ENCODE measurements around the gene SLC6A8.
A peak's percentile ranks its signal among the peaks of the same experiment; 100 is the strongest.

SLC6A8 gene

DNA sequence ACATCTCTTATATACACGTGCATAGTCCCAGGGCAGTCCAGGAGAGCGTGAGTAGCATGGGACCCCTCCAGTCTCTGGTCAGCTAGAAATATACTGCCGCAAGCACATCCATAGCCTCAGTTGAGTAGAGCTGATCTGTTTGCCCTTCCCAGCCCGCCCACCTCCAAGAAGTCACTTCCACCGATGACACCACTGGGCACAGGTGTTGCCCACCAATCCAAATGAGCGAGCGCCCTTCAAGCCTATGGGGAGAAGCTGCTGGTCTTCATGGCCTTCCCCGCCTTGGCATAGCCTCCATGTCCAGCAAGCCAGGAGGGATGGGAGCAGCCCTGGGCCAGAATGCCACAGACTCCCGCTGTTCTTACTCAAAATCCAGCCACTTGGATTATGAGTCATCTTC is 30.6 kb upstream of the SLC6A8 start:
- Histone ChIP-seq H3K36me3 (ENCODE audit: insufficient read depth, low read length) (no peaks in the 10 kb centered on the region), H3K9ac (ENCODE audit: low read depth, low read length) (no peak overlapping the region), H3K9me3 (ENCODE audit: control insufficient read depth, insufficient read depth, low read length) (peaks cover 7% of the 10 kb centered on the region; the same call in 1 of the 2 replicates), H3K4me1 (ENCODE audit: insufficient read depth, low read length) (no peaks in the 10 kb centered on the region)

DNA sequence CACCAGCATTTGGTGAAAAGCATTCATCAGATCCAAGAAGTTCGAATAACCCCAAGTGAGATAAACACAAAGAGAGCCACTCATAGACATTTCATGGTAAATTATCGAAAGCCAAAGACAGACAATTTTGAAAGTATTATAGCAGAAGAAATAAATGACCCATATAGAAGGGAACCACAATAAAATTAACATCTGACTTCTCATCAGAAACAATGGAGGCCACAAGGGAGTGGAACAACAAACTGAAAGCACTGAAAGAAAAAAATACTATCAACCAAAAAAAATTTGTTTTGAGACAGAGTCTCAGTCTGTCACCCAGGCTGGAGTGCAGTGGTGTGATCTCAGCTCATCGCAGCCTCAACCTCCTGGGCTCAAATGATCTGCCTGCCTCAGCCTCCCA is 28.5 kb upstream of the SLC6A8 start:
- no peak overlapping the region for H3K9ac ChIP-seq (ENCODE audit: low read depth, low read length)
- H3K9me3 ChIP-seq (ENCODE audit: control insufficient read depth, insufficient read depth, low read length) = peaks cover 7% of the 10 kb centered on the region; the same call in 1 of the 2 replicates
- H3K36me3 ChIP-seq (ENCODE audit: insufficient read depth, low read length) = no peaks in the 10 kb centered on the region
- no peaks in the 10 kb centered on the region for H3K4me1 ChIP-seq (ENCODE audit: insufficient read depth, low read length)

DNA sequence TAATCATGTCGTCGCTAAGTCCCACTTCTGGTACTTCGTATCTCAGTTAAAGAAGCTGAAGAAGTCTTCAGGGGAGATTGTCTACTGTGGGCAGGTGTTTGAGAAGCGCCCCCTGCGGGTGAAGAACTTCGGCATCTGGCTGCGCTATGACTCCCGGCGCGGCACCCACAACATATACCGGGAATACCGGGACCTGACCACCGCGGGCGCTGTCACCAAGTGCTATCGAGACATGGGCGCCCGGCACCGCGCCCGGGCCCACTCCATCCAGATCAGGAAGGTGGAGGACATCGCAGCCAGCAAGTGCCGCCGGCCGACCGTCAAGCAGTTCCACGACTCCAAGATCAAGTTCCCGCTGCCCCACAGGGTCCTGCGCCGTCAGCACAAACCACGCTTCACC is 25.5 kb upstream of the SLC6A8 start:
- H3K36me3 ChIP-seq (ENCODE audit: insufficient read depth, low read length) = no peaks in the 10 kb centered on the region
- H3K9ac ChIP-seq (ENCODE audit: low read depth, low read length) = peak overlapping the region; percentile 12; the same call in 1 of the 2 replicates
- H3K9me3 ChIP-seq (ENCODE audit: control insufficient read depth, insufficient read depth, low read length) = peaks cover 7% of the 10 kb centered on the region; the same call in 1 of the 2 replicates
- no peaks in the 10 kb centered on the region for H3K4me1 ChIP-seq (ENCODE audit: insufficient read depth, low read length)

DNA sequence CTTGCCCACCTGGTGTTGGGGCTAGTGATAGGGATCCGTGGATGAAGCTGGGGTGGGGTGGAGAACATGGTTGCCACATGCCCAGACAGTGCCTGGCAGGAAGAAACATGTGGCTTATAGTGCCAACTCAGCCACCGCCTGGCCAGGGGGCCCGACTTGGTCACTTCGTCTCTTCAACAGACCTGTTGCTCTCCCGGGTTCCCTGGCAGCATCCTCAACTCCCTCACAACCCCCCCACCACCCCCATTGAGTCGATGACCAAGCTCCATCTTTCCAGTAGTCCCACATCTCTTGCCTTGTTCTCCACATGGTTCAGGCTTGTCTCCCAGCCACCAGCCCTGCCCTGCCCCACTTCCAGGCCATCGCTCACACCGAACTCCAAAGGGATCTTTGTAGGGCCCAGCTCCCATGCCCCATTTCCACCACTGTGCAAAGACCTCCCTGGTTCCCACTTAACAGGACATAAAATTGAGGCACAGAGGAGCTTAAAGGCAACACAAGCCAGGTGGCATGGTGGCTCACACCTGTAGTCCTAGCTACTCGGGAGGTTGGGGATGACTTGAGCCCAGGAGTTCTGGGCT is 21.9 kb upstream of the SLC6A8 start:
- no peaks in the 10 kb centered on the region; the same call in 1 of the 2 replicates for H3K4me1 ChIP-seq (ENCODE audit: insufficient read depth, low read length)
- H3K9me3 ChIP-seq (ENCODE audit: control insufficient read depth, insufficient read depth, low read length) = peaks cover 4% of the 10 kb centered on the region; the same call in 1 of the 2 replicates
- no peak overlapping the region for H3K9ac ChIP-seq (ENCODE audit: low read depth, low read length)

DNA sequence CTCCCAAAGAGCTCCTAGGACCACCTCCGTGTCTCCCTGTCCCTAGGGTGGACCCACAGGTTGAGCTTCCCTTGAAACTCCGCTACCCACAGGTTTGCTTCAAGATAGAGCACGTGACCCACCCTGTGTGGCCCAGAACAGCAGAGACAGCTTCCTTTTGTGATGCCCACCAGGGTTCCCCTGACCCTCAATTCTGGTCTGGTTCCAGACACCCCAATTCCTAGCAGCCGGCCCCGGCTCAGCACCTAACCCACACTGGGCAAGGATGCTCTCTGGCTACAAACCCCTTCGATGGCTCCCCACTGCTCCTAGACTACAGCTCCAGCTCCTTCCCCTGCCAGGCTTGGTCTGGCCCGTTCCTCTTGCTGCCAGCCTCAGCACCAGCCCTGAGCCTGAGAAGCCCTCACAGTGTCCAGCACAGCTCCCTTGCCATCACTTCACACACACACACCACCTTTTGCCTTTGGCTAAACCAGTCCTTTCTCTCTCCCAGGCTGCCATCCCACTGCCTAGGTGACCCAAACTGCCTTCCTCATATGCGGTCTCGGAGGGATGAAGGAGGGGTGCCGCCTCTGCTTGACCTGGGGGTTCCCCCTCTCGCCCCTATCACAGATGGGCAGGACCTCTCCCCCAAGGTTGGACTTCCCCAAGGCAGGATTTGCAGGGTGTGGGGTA is 20.3 kb upstream of the SLC6A8 start:
- H3K36me3 ChIP-seq (ENCODE audit: insufficient read depth, low read length) = no peaks in the 10 kb centered on the region
- no peaks in the 10 kb centered on the region; the same call in 1 of the 2 replicates for H3K4me1 ChIP-seq (ENCODE audit: insufficient read depth, low read length)
- peak overlapping the region; percentile 59; the same call in 1 of the 2 replicates for H3K9ac ChIP-seq (ENCODE audit: low read depth, low read length)
- no peaks in the 10 kb centered on the region for H3K9me3 ChIP-seq (ENCODE audit: control insufficient read depth, insufficient read depth, low read length)

More for the DNA sequence above, 21.9 kb upstream of the SLC6A8 start:
- no peaks in the 10 kb centered on the region for H3K36me3 ChIP-seq (ENCODE audit: insufficient read depth, low read length)

DNA sequence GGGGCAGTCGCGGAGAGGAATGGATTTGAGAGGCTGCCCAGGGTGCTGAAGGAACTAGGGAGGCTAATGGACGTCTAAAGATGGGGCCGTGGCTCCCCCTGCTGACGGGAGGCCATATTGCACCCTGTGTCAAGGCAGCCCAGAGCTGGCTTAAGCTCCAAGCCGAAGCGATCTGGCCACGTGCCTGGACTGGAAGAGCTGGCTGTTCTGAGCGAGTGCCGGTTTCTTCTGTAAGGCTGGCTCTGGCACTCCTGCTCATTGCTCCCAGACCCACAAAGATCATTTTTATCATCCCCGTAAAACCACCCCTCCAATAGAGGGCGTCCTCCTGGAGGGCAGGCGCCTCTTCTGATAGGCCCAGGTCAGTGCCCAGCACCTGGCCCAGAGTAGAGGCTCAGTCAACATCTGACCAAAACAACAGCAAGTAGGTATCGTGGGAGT is 19.8 kb upstream of the SLC6A8 start:
- Histone ChIP-seq H3K9me3 (ENCODE audit: control insufficient read depth, insufficient read depth, low read length) (no peaks in the 10 kb centered on the region), H3K9ac (ENCODE audit: low read depth, low read length) (peak overlapping the region; percentile 59; the same call in 1 of the 2 replicates), H3K4me1 (ENCODE audit: insufficient read depth, low read length) (no peaks in the 10 kb centered on the region; the same call in 1 of the 2 replicates), H3K36me3 (ENCODE audit: insufficient read depth, low read length) (no peaks in the 10 kb centered on the region)

DNA sequence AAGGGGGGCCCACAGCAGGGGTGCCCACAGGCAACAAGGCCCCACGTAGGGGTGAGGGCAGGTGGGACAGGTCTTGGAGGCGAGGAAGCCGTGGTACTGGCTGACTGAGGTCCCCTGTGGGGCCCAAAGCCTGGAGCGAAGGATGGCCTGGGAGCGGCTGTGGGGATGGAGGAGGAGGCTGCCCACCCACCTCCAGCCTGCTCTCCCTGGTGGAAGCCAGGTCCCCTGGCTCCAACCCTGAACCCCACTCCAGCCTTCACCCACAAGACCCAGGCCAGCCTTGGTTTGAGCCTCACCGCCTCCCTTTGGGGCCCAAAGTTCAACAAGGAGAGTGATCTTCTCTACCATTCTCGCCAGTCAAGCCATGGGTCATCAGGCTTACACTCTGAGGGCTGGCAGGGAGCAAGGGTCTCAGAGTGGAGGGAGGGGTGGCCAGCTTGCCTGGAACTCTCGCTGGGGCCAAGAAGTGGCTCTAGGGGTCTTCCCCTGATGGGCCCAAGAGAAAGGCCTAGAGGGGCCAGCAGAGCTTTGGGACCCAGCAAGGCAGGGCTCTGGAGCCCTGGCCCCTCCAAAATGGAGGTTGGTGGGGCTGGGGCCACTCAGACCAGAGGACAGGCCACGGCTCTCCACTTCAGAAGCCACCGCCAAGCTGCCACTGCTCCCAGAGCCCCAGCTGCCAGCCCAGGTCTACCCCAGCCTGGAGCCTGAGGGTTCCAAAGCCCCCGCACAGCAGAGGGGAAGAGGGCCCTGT is 19.1 kb upstream of the SLC6A8 start:
- Histone ChIP-seq H3K9me3 (ENCODE audit: control insufficient read depth, insufficient read depth, low read length) (no peaks in the 10 kb centered on the region), H3K9ac (ENCODE audit: low read depth, low read length) (no peak overlapping the region), H3K4me1 (ENCODE audit: insufficient read depth, low read length) (no peaks in the 10 kb centered on the region; the same call in 1 of the 2 replicates), H3K36me3 (ENCODE audit: insufficient read depth, low read length) (no peaks in the 10 kb centered on the region)

DNA sequence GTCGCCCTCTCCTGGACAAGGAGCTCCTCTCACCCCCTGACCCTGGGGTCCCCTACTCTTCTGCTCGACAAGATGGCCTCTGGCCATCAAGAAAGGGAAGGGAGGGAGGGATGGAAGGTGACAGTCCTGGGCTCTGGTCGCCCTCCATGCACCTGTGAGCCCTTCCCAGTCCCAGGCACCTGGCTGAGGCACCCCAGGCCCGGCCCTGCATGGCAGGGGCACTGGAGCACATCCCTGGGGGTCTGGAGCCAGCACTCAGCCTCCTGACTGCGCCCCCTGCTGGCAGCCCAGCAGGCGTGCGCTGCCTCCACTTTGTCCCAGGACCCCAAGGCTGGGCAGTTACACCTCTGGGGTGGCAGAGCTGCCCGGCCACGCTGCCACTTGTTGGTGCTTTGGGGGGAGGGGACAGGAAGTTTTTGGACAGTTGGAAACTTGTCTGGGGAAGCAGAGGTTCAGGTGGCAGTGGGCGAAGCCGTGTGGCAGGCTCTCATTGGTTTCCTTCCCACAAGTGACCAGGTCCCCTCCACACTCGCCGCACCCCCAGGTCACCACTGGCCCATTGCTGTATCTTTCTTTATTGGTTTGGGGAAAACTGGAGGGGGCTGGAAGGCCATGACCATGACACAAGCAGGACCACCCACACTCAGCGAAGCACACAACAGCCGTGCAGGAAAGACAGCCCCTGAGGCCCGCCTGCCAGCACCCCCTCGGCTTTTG is 18.4 kb upstream of the SLC6A8 start:
- H3K4me1 ChIP-seq (ENCODE audit: insufficient read depth, low read length) = no peaks in the 10 kb centered on the region; the same call in 1 of the 2 replicates
- no peaks in the 10 kb centered on the region for H3K9me3 ChIP-seq (ENCODE audit: control insufficient read depth, insufficient read depth, low read length)
- no peak overlapping the region for H3K9ac ChIP-seq (ENCODE audit: low read depth, low read length)
- no peaks in the 10 kb centered on the region for H3K36me3 ChIP-seq (ENCODE audit: insufficient read depth, low read length)

DNA sequence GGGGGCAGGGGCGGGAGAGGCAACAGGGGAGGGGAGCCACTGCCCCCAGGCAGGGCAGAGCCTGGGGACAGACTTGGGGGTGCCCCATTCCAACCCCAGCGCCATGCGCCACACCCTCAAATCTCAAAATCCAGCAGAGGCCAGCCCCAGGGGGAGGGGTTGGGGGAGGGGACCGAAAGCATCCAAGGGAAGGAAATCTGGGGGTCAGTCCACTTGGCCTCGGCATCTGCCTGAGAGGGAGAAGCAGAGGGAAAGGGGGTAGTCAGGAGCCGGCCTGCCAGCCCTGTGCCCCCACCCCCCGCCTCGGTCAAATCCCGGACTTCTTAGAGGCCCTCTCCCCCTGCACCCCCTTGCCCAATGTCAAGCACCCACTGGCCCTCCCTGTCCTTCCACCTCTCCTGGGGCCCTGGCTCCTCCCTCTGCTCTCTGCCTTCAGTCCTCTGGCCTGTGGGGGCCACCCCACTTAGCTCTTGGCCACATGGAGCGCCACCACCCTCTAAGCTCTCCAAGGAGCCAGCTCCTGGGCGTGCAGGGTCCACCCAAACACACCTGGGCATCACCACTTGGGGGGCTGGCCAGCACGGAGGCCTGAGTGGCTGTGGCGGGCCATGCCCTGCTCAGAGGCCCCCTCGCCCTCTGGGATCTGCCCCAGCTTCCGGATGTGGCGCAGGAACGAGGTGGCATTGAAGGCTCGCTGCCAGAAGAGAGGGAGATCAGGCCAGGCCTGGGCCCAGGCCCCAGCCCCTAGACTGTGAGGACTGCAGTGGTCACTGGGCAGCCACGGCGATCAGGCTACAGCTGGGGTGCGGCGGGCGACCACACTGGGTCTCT is 17.6 kb upstream of the SLC6A8 start:
- Histone ChIP-seq H3K9me3 (ENCODE audit: control insufficient read depth, insufficient read depth, low read length) (no peaks in the 10 kb centered on the region), H3K4me1 (ENCODE audit: insufficient read depth, low read length) (no peaks in the 10 kb centered on the region; the same call in 1 of the 2 replicates), H3K9ac (ENCODE audit: low read depth, low read length) (no peak overlapping the region), H3K36me3 (ENCODE audit: insufficient read depth, low read length) (no peaks in the 10 kb centered on the region)

DNA sequence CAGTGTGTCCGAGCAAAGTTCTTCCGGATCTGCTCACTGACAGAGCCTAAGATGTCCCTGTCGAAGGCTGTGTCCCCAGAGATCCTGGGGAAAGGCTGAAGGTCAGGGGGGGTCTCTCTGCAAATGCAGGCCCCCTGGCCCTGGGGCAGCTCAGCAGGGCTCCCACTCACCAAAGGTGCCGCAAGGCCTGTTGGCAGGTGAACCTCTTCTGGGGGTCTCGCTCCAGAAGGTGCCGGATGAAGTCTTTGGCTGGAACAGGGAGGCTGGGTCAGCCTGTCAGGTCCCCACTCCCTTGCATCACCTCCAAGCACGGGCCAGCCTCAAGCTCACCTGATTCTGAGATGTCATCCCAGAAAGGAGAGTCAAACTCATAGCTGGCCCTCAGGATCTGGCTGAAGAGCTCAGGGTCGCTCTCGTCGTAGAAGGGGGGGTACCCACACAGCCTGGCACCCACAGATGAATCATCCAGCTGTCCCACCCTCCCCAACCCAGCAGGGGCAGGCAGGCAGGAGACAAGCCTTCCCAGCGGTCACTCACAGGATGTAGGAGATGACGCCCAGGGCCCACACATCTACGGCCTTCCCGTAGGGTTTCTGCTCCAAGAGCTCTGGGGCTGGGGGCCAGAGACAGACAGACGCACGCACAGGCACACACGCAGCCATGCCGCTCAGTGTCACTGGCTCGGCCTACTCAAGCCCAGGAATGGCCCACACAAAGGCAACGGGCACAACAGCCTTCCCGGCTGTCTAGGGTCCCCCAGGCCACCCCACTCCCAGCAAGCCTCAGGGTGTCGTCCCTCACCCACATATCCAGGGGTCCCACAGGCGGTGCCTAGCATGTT is 16.8 kb upstream of the SLC6A8 start:
- Histone ChIP-seq H3K4me1 (ENCODE audit: insufficient read depth, low read length) (no peaks in the 10 kb centered on the region; the same call in 1 of the 2 replicates), H3K9ac (ENCODE audit: low read depth, low read length) (no peak overlapping the region), H3K9me3 (ENCODE audit: control insufficient read depth, insufficient read depth, low read length) (no peaks in the 10 kb centered on the region), H3K36me3 (ENCODE audit: insufficient read depth, low read length) (no peaks in the 10 kb centered on the region)

DNA sequence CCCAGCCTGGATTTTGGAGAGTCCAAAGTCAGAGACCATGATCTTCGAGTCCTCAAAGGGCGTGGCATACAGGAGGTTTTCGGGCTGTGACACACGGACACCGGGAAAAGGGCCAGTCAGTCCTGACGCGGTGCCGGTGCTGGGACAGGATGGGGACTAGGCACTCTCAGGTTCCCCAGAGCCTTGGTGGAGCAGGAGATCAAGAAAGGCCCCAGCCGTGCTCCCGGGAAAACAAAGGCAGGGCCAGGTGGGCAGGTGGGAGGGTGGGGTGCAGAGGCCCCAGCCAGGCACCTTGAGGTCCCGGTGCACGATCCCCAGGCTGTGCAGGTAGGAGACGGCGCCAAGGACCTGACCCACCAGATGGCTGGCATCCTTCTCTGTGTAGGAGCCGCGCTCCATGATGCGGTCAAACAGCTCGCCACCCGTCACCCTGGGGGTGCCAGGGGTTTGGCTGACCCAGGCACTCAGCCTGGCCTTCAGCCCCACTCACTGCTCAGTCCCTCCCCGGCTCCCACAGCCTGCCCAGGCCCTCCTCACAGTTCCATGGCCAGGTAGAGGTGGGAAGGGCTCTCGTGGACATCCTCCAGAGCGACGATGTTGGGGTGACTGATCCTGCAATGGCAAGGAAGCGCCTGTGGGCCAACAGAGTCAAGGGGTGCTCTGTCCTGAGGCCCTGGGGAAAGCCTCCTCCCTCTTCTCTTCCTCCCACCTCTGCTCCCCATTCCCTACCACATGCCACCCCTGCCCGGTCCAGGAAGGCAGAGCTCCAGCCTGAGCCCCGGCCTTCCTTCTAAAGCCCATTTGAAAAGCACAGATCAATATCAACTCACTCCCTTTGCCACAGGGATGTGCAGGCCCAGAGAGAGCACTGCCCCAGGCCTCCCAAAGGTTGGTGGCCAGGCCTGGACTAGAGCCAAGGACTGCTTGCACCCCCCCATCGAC is 15.9 kb upstream of the SLC6A8 start:
- H3K9ac ChIP-seq (ENCODE audit: low read depth, low read length) = no peak overlapping the region
- H3K36me3 ChIP-seq (ENCODE audit: insufficient read depth, low read length) = no peaks in the 10 kb centered on the region
- H3K9me3 ChIP-seq (ENCODE audit: control insufficient read depth, insufficient read depth, low read length) = no peaks in the 10 kb centered on the region
- no peaks in the 10 kb centered on the region; the same call in 1 of the 2 replicates for H3K4me1 ChIP-seq (ENCODE audit: insufficient read depth, low read length)

Data from ES-I3 (cell line).